Mesothelial cell of epicardium (in vitro differentiated cells): ENCODE data around the gene FAM240A. TPM values are rescaled to one million over a fixed set of nuclear protein-coding genes. Genes with fewer than 3 reads are reported as not detected.

Experiments
- DNase-seq, 2 experiments: peaks; one replicate each; pipeline ENCODE4 v3.0.0; 2021; ENCODE audit warnings: low spot score in 2 of 2; ENCODE audit not compliant: unreplicated experiment in 2 of 2
- H3K27ac Mint-ChIP-seq: 2 replicates; pipeline ENCODE4 v1.8.0; 2021; ENCODE audit warnings: mixed read lengths
- H3K27me3 Mint-ChIP-seq: 2 replicates; pipeline ENCODE4 v1.8.0; 2021; ENCODE audit warnings: low read depth, mixed read lengths
- H3K36me3 Mint-ChIP-seq: 2 replicates; pipeline ENCODE4 v1.8.0; 2021; ENCODE audit warnings: mixed read lengths
- H3K4me1 Mint-ChIP-seq: 2 replicates; pipeline ENCODE4 v1.8.0; 2021; ENCODE audit warnings: mixed read lengths
- H3K4me3 Mint-ChIP-seq: 2 replicates; pipeline ENCODE4 v1.8.0; 2021; ENCODE audit warnings: mild to moderate bottlenecking, moderate library complexity, mixed read lengths
- H3K9me3 Mint-ChIP-seq: 2 replicates; pipeline ENCODE4 v1.8.0; 2021; ENCODE audit warnings: mixed read lengths
- CTCF ChIP-seq: fragments of 200-600 bp; sonication (generic); IDR thresholded peaks from one replicate; pipeline ENCODE4 v1.5.0; 2021; ENCODE audit warnings: antibody characterized with exemption; ENCODE audit not compliant: unreplicated experiment
- total RNA-seq: library from RNA; stranded (reverse); gene quantifications from 3 replicates; pipeline ENCODE4 v1.2.1, GENCODE V29; 2021

FAM240A gene
- total RNA-seq, 1 donor from 2014 or later = not detected

- Mint-ChIP-seq H3K27ac (no peak overlapping the region), H3K36me3 (no peaks in the 10 kb centered on the region), H3K27me3 (no peaks in the 10 kb centered on the region), H3K9me3 (no peaks in the 10 kb centered on the region), H3K4me1 (peaks cover 10% of the 10 kb centered on the region), H3K4me3 (no peak overlapping the region)
- no peak for TF ChIP-seq CTCF
- peak; percentile 15 to 26 for DNase-seq
Measured at GRCh38 chr3:46668116-46668515, 55.8 kb downstream of the FAM240A start.

GRCh38 chr3:46668591-46668990 lies 56.3 kb downstream of the FAM240A start:
- TF ChIP-seq CTCF = no peak
- Mint-ChIP-seq H3K4me1 (peaks cover 5% of the 10 kb centered on the region), H3K9me3 (no peaks in the 10 kb centered on the region), H3K27me3 (no peaks in the 10 kb centered on the region), H3K36me3 (no peaks in the 10 kb centered on the region), H3K27ac (no peak overlapping the region), H3K4me3 (no peak overlapping the region)
- DNase-seq = peak; percentile 5 to 31

DNA sequence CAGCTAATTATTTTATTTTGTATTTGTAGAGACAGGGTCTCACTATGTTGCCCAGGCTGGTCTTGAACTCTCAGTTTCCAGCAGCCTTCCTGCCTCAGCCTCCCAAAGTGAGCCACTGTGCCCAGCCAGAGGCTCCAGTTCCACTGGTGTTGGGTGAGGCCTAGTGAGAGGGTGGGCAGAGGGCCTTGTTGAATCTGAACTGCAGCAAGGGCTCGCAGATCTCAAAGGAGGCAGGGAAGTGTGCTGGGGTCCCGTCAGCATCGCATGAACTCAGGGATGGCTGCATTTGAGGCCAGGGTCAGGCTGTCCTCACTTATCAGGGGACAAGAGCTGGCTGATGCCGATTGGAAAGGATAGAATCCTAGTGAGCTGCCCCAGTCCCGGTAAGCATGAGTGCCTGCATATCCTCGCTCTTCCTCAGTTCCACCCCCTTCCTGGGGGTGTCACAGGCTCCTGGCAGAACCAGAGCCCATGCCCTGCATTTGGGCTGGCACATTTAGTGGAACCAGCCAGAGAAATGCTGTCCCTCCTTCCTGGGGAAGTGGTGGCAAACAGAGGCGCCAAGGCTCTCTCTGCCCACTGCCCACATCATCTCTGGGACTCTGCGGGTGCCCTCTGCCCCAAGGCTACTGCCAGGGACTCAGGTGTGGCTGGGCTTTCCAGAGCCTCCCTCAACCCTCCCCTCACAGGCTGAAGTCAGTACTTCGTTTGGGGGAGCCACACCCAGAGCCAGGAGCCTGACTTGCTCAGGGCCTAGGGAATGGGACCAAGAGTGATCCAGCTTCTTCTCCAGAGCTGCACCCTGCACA lies 57.1 kb downstream of the FAM240A start:
- H3K36me3 Mint-ChIP-seq = no peaks in the 10 kb centered on the region
- H3K4me1 Mint-ChIP-seq = no peaks in the 10 kb centered on the region
- H3K27me3 Mint-ChIP-seq = no peaks in the 10 kb centered on the region
- H3K9me3 Mint-ChIP-seq = no peaks in the 10 kb centered on the region
- TF ChIP-seq CTCF = no peak
- no peak overlapping the region for H3K4me3 Mint-ChIP-seq
- peak; percentile 6 to 29 for DNase-seq
- no peak overlapping the region for H3K27ac Mint-ChIP-seq

DNA sequence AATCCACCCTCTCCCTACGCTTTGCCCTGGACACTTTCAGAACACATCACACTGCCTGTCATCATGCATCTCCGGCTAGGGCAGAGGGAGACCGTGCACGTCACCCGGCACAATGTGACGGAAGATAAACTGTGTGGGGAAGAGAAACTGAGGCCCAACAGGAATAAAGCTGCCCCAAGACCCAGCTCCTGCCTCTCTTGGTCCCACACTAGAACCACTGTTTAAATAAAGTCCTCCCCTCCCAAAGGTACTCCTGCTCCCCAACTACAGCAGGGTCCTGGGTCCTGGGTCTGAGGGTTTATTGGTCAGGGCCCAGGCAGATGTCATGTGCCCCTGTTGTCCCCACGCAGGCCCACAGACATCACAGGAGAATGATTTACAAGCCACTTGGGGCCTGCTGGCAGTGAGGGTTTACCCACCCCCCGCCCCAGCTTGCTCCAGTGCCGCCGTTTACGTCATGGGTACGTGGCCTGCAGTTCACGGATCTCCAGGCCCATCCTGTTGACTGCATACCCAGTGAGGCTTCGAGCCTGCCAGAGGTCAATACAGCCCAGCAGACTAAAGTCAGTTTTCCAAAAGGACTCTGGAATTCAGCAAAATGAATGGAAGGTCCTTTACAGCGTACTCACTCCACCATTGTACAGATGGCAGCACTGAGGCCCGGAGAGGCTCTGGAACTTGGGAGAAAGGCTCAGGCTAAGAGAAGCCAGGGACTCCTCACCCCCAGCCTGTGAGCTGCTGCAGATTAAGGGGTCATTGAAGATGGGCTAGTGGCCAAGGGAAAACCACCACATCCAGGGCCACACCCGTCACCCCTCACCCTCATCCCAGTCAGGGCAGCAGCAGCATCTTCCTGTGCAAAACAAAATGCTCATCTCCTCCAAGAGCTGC lies 57.9 kb downstream of the FAM240A start:
- Mint-ChIP-seq H3K27ac (no peak overlapping the region), H3K27me3 (no peaks in the 10 kb centered on the region), H3K4me1 (no peaks in the 10 kb centered on the region), H3K9me3 (no peaks in the 10 kb centered on the region), H3K36me3 (no peaks in the 10 kb centered on the region), H3K4me3 (no peak overlapping the region)
- DNase-seq = peak; percentile 12 to 16
- no peak for TF ChIP-seq CTCF

GRCh38 chr3:46670891-46671427 lies 58.6 kb downstream of the FAM240A start:
- Mint-ChIP-seq H3K27me3 (no peaks in the 10 kb centered on the region), H3K4me1 (no peaks in the 10 kb centered on the region), H3K36me3 (no peaks in the 10 kb centered on the region), H3K27ac (no peak overlapping the region), H3K9me3 (no peaks in the 10 kb centered on the region), H3K4me3 (no peak overlapping the region)
- peak; percentile 6 to 26 for DNase-seq
- no peak for TF ChIP-seq CTCF
